Tibial nerve (tissue), 4 donors: ENCODE results near the gene MRPS9. TPM values are rescaled to one million over a fixed set of nuclear protein-coding genes. Genes with fewer than 3 reads are reported as not detected.

ENCODE experiments used
- DNase-seq, 2 donors: peaks; one replicate each; pipeline ENCODE4 v3.0.0-alpha.2; 2019; ENCODE audit warnings: low spot score in 2 of 2
- H3K27ac ChIP-seq, 4 donors: fragments of 200-600 bp; sonication (generic) in 3 of 4; one replicate each; pipeline ENCODE4 v1.5.1; 2017 to 2019; ENCODE audit warnings: mild to moderate bottlenecking in 1 of 4
- H3K27me3 ChIP-seq, 2 donors: fragments of 200-600 bp; sonication (generic) in 1 of 2; one replicate each; pipeline versions ENCODE4 v1.5.1 to v1.6.0; 2017 to 2019
- H3K36me3 ChIP-seq, 3 donors: fragments of 200-600 bp; sonication (generic); one replicate each; pipeline ENCODE4 v1.5.1; 2018 to 2019
- H3K4me1 ChIP-seq, 4 donors: fragments of 200-600 bp; sonication (generic) in 3 of 4; one replicate each; pipeline ENCODE4 v1.5.1; 2017 to 2019
- H3K4me3 ChIP-seq, 4 donors: fragments of 200-600 bp; sonication (generic) in 3 of 4; one replicate each; pipeline ENCODE4 v1.5.1; 2017 to 2019; ENCODE audit warnings: mild to moderate bottlenecking in 1 of 4, moderate library complexity in 1 of 4
- H3K9me3 ChIP-seq, 4 donors: fragments of 200-600 bp; sonication (generic) in 3 of 4; one replicate each; pipeline ENCODE4 v1.5.1; 2017 to 2019
- CTCF ChIP-seq, 5 experiments: fragments of 200-600 bp in 3 of 5; fragments of 450-650 bp in 2 of 5; sonication (generic) in 3 of 5; IDR thresholded peaks; one replicate each; pipeline ENCODE4 v1.5.1; 2016 to 2019; ENCODE audit warnings: antibody characterized with exemption in 5 of 5, mild to moderate bottlenecking in 3 of 5, moderate library complexity in 2 of 5
- EP300 ChIP-seq, 2 donors: sonication (generic); formaldehyde crosslinking; IDR thresholded peaks; one replicate each; pipeline ENCODE4 v1.6.1; 2017; ENCODE audit warnings: antibody characterized with exemption in 2 of 2, mild to moderate bottlenecking in 1 of 2
- POLR2A ChIP-seq, 2 donors: fragments of 450-650 bp; IDR thresholded peaks; one replicate each; pipeline ENCODE4 v1.6.1; 2017; ENCODE audit warnings: antibody characterized with exemption in 2 of 2, mild to moderate bottlenecking in 2 of 2, moderate library complexity in 2 of 2
- WGBS, 2 donors: methylation state at CpG; one replicate each; pipeline ENCODE4 v1.1.5; 2018; 5-methylcytosine and 5-hydroxymethylcytosine counted together
- total RNA-seq, 4 donors: library from RNA; depleted of rRNA; stranded (reverse); fragments of >200 nt; gene quantifications; one replicate each; pipeline ENCODE4 v1.1.0, GENCODE V29; 2016

Gene MRPS9
- 10 to 100 TPM; 11.2 to 16.5 (median 14.1) TPM for total RNA-seq

DNA sequence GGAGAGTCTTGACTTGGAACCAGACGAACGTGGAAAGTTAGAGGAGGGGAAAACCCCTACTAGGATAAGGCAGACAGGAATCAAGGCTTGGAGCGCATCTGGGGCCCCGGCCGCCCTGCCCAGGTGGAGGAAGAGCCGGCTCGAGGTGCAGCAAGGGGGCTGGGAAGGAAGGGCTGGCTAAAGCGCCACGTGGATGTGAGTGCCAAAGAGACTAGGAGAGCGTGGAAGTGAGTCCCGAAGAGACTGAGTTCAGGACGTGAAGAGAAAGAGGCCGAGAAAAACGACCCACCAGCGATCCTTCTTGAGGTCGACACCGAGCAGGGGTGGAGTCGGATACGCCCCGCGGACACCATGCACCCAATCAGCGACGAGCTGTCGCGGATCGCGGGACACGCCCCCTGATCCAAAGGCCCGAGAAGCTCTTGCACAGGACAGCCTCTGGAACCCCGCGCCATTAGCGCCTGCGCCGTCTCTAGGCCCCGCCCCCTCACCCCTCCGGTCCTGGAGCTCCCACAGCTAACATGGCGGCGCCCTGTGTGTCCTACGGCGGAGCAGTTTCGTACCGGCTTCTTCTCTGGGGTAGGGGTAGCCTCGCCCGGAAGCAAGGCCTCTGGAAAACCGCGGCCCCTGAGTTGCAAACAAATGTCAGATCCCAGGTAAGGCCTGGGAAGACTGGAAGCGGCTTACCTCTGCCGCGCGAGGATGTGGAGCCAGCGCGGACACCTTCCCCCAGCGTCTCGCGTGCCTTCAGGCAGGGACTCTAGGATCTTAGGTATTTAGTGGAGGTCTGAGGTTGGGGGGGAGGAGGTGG lies at the start of gene MRPS9:
Gene MRPS9 (plus strand): TSS at position 498 of the 811 bp plus-strand sequence. CDS start 24 bp downstream, at position 522.
- H3K27me3 ChIP-seq, result no peaks in the 10 kb centered on the region
- H3K36me3 ChIP-seq, result no peaks in the 10 kb centered on the region
- H3K4me1 ChIP-seq, result peaks cover 0 to 28% (median 9%) of the 10 kb centered on the region in 4 donors
- WGBS, 2 donors, result 0 to 1% methylated on average over 38 to 44 of the region's 55 CpGs
- DNase-seq, result peak; percentile 95
- TF ChIP-seq CTCF (IDR thresholded peaks at IDR 0.05) (no peak), POLR2A (IDR thresholded peaks at IDR 0.05) (no peak), EP300 (IDR thresholded peaks at IDR 0.05) (peak in 1 of 2 donors; percentile 54)
- H3K27ac ChIP-seq, result peak within 1 kb of the TSS; percentile 47 to 86 (median 84)
- H3K4me3 ChIP-seq, result peak within 1 kb of the TSS; percentile 69 to 92 (median 81)
- no peaks in the 10 kb centered on the region for H3K9me3 ChIP-seq

GRCh38 chr2:105005181-105005951 lies 32.5 kb upstream of the MRPS9 start:
- 83 to 84% methylated on average over 2 of the region's 2 CpGs for WGBS, 2 donors
- Histone ChIP-seq H3K4me3 (no peak overlapping the region), H3K27ac (no peak overlapping the region), H3K27me3 (no peaks in the 10 kb centered on the region), H3K4me1 (no peaks in the 10 kb centered on the region), H3K36me3 (no peaks in the 10 kb centered on the region), H3K9me3 (peaks cover 0 to 27% (median 0%) of the 10 kb centered on the region in 4 donors)
- no peak for TF ChIP-seq CTCF (IDR thresholded peaks at IDR 0.05)
- no peak for TF ChIP-seq EP300 (IDR thresholded peaks at IDR 0.05)
- TF ChIP-seq POLR2A (IDR thresholded peaks at IDR 0.05), result no peak
- no peak for DNase-seq

GRCh38 chr2:105007367-105007766 lies 30.5 kb upstream of the MRPS9 start:
- no peaks in the 10 kb centered on the region for H3K27me3 ChIP-seq
- no peak for DNase-seq
- H3K36me3 ChIP-seq, result no peaks in the 10 kb centered on the region
- no peaks in the 10 kb centered on the region for H3K4me1 ChIP-seq
- H3K27ac ChIP-seq, result no peak overlapping the region
- WGBS, 2 donors, result 90 to 97% methylated on average over 1 of the region's 1 CpG
- no peak for TF ChIP-seq CTCF (IDR thresholded peaks at IDR 0.05)
- TF ChIP-seq POLR2A (IDR thresholded peaks at IDR 0.05), result no peak
- TF ChIP-seq EP300 (IDR thresholded peaks at IDR 0.05), result no peak
- no peak overlapping the region for H3K4me3 ChIP-seq
- peaks cover 0 to 23% (median 0%) of the 10 kb centered on the region in 4 donors for H3K9me3 ChIP-seq

- H3K4me3 ChIP-seq, result no peak overlapping the region
- WGBS, 2 donors, result 86 to 88% methylated on average over 1 of the region's 1 CpG
- H3K4me1 ChIP-seq, result peaks cover 0 to 6% (median 2%) of the 10 kb centered on the region in 4 donors
- no peak for TF ChIP-seq EP300 (IDR thresholded peaks at IDR 0.05)
- no peak for TF ChIP-seq CTCF (IDR thresholded peaks at IDR 0.05)
- no peak for TF ChIP-seq POLR2A (IDR thresholded peaks at IDR 0.05)
- H3K9me3 ChIP-seq, result no peaks in the 10 kb centered on the region
- no peak overlapping the region for H3K27ac ChIP-seq
- H3K27me3 ChIP-seq, result no peaks in the 10 kb centered on the region
- DNase-seq, result no peak
- no peaks in the 10 kb centered on the region for H3K36me3 ChIP-seq
These were observed 5.4 kb upstream of the MRPS9 start for GRCh38 chr2:105032476-105032875.

GRCh38 chr2:105034170-105034569 lies 3.7 kb upstream of the MRPS9 start:
- Histone ChIP-seq H3K4me1 (peaks cover 0 to 12% (median 8%) of the 10 kb centered on the region in 4 donors), H3K27ac (no peak overlapping the region), H3K36me3 (no peaks in the 10 kb centered on the region), H3K27me3 (no peaks in the 10 kb centered on the region), H3K9me3 (no peaks in the 10 kb centered on the region), H3K4me3 (no peak overlapping the region)
- 84 to 100% methylated on average over 1 of the region's 1 CpG for WGBS, 2 donors
- TF ChIP-seq EP300 (IDR thresholded peaks at IDR 0.05), result no peak
- TF ChIP-seq CTCF (IDR thresholded peaks at IDR 0.05), result no peak
- no peak for DNase-seq
